HG03460 (cell line): ENCODE data around the gene DOCK2.
"Not testable (repeated sequence)": the region's sequence is repeated elsewhere in the genome, so short reads cannot be mapped to it uniquely, and the experiment has no call there.

ENCODE experiments used
- ATAC-seq: cut with Tn5 transposase; IDR thresholded peaks from one replicate; pipeline ENCODE4 v1.9.1; 2021; ENCODE audit not compliant: unreplicated experiment

The DOCK2 gene

DNA sequence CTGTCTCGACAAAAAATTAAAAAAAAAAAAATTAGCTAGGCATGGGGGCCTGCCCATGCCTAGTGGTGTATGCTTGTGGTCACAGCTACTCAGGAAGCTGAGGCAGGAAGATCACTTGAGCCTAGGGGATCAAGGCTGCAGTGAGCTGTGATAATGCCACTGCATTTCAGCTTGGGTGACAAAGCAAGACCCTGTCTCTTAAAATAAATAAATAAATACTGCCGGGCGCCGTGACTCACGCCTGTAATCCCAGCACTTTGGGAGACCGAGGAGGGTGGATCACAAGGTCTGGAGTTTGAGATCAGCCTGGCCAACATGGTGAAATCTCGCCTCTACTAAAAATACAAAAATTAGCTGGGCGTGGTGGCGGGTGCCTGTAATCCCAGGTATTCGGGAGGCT lies 115.5 kb downstream of the DOCK2 start:
- not testable (repeated sequence) for ATAC-seq

DNA sequence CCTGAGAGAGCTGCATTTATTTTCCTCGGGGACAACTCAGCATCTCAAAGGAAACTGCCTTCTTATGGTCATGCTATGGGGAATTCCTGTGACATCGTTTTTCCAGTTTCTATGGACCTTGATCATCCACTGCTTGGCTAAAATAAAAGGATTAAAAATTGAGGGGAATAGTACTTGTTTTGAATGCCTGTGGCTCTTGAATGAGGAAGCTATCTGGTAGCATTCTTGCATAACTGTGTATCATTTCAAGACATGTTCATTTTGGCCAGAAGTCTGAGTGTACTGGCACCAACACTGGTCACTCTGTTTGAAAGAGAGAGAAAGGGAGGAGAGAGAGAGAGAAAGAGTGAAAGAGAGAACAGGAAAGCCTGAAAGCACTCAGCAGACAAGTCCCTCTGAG lies 116.7 kb downstream of the DOCK2 start:
- no peak for ATAC-seq

DNA sequence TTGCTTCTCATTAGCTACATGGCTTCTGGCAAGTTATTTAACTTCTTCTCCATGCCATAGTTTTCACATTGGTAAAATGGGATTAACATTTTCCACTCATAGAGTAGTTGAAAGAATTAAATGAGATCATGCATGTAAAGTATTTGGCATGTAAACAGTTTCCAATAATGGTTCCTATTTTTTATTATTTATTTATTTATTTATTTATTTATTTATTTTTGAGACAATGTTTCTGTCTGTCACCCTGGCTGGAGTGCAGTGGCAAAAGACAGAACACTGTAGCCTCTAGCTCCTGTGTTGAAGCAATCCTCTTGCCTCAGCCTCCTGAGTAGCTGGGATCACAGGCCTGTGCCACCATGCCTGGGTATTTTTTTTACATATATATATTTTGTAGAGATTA lies 117.7 kb downstream of the DOCK2 start:
- no peak for ATAC-seq

DNA sequence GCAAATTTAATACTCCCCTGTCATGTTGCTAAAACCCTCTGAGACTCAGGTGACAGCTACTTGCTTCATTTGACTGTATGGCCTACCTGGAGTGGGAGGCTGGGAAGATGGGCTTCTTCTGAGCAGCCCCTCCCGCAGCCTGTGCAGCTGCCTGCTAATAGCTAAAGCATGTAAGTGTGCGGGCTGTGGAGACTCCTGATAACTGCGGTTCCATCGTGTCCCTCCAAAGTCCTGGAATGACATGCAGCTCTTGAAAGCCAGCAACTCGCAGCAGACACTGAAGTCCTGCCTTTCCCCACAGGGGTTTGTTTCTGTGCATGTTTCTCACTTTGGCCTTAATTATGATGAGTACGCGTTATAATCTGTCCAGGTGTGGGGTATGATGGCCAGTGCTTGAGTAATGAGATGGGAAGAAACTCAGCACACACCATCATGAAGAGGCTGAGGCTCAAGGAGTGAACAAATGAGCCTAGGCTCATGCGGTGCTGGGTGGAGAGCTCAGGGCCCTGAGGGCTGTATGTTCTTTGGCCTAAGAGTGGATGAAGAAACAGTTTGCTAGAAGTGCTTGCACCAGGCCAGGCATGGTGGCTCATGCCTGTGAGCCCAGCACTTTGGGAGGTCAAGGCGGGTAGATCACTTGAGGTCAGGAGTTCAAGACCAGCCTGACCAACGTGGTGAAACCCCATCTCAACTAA lies 119.1 kb downstream of the DOCK2 start:
- ATAC-seq, result no peak

DNA sequence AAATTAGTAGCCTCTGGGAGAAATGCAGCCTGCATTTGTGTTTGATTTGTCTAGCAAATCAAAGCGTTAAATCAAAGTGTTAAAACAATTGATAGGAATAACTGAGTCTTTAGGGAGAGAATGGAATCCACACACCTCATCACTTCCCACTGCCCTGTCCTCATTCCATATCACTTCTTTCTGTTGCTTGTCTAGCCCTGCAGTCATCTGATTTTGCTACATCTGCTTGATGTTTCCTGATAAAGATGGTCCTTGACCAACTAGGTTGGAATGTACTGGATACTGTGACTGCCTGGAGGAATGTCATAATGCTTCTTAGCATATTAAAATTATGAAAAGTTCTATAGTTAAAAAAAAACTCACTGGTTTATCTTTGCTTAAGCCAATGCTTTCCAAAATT lies 119.9 kb downstream of the DOCK2 start:
- no peak for ATAC-seq

DNA sequence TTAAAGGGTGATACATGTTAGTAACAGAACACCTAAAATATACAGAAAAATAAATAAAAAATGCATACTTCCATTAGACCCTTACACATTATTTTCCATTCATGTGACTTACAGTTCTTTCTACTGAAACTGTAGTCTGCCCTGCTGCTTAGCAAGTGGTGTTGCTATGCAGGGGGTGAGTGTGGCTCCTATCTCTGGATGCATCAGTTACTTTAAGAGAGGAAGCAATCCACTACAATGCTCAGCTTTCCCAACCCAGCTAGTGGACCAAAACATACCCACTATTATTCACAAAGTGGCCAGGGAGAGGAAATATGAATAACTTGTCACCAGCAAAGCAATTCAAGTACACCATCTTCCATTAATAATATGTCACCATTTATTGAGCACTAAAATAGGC lies 121.8 kb downstream of the DOCK2 start:
- ATAC-seq, result no peak

DNA sequence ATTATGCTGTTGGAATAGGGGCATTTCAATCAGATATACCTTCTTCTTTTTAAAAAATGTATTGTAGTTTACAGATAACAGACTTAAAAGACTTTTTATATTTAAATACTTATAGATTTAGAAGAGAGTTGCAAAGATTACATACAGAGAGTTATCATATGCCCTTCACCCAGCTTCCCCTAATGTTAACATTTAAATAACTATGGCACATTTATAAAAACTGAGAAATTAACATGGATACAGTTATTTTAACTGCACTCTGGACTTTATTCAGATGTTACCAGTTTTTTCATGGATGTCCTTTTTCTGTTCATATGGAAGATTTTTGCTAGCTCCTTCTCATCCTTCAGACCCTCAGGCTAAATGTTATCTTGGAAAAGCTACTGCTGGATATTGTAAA lies 123.2 kb downstream of the DOCK2 start:
- ATAC-seq, result no peak

DNA sequence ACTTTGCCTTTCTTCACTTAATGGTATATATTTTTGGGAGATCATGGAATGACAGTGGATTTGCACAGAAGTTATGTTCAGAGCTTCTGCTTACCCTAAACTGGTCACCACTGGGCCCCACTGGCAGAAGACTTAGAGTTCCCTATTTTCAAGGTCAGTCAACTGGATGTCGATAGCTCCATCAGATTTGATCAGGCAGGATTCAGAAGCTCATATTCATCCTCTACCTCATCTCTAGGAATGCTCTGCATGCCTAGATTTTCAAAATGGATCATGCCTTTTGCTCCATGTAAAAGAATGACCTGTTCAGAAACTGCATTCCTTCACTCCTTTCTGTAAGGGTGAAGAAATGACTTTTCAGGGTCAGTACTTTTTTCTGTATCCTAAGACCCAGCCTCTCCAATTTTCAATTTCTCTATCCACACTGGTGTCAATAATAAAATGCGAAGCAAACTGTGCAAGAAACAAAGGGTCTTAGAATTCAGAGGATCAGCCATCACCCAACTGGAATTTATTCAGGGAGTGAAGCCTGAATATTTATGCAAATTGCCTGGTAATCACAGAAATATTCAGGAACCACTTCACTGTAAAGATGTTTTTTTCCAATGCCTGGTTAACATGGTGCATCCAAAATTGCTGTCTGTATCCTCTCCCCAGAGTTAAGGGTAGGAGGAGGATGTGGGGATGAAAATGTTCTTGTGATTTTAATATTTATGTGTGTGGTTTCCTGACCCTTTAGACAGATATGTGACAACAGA lies 125.4 kb downstream of the DOCK2 start:
- ATAC-seq, result no peak

DNA sequence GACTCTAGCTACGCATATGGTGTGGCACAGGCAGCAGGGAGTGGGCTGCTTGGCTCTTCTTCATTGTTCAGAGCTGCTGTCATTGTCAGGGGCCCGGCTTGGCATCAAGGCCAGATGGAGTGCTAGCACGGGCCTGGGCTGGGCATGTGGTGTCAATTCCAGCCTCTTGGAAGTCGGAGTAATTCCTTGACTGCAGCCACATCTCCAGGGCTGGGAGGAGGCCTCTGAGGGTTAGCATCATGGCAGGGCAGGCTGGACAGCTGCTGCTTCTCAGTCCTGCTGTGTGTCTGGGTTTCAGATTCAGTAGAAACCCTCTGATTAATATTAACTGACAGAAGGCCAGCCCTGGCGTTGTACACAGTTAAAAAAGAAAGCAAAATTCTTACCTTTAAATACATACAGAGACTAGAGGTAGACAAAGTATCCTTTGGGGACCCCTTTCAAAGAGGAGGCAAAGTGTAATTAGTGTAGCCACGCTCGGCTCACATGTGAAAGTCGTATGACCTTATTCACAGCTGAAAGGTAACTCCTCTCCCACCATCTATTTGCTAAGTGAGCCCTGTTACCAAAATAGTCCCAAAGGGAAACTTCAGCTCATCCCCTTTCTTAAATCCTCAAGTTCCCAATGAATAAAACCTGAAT lies 126.4 kb downstream of the DOCK2 start:
- ATAC-seq, result peak; percentile 83

DNA sequence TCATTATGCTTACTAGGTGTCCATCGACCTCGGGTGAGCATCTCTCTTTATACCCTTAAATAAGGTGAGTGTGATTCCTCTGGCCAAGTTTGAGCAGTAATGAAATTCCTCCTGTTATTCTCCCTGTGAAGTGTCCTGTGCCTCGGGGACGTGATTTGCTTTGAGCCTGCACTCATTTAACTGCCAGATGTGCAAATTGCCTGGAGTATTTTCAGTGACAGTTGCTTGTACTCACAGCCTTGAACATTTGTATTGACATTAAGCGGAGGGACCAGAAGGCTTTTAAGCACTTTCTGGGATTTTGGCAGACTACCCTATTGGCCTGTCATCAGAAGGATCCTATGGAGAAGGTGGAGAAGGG lies 126.9 kb downstream of the DOCK2 start:
- no peak for ATAC-seq

DNA sequence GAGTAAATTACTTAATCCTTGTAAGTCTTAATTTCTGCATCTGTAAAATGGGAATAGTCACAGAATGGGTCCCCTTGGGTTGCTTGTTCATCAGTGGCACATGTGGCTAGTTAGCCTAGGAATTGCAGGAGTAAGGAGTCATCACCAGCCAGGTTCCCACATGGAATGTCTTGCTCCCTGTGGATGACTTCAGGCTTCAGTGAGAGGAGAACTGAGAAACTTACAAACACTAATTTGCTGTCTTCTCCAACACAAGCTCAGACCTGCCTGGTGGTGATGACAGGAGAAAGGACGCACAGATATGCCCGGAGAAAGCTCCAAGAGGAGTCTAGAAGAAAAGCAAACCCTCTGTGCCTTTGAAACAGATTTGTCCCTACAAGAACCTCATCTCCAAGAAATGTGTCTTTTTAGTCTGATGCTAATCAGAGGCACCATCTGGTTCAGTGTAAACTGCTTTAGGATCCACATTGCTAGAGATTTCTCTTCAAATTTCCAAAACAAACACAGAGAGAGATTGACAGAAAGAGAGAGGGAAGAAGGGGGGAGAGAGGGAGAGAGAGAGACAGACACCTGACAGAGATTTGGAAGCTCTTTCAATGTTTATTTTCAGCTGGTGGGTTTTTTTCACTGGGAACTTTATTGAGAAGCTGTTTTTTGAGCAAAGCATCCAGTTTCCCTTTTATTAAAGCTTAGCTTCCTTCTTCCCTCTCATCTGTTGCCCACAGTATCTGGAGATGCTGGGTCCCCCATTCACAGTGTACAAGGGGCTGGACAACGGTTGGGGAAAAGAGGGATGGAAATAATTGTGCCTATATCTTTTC lies 128.3 kb downstream of the DOCK2 start:
- no peak for ATAC-seq

DNA sequence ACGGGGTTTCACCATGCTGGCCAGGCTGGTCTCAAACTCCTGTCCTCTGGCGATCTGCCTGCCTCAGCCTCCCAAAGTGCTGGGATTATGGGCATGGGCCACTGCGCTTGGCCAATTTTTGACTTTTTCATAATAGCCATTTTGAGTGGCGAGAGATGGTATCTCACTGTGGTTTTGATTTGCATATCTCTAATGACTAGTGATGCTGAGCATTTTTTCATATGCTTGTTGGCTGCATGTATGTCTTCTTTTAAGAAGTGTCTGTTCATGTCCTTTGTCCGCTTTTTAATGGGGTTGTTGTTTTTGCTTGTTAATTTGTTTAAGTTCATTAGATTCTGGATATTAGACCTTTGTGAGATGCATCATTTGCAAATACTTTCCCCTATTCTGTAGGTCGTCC lies 129.9 kb downstream of the DOCK2 start:
- ATAC-seq, result not testable (repeated sequence)

DNA sequence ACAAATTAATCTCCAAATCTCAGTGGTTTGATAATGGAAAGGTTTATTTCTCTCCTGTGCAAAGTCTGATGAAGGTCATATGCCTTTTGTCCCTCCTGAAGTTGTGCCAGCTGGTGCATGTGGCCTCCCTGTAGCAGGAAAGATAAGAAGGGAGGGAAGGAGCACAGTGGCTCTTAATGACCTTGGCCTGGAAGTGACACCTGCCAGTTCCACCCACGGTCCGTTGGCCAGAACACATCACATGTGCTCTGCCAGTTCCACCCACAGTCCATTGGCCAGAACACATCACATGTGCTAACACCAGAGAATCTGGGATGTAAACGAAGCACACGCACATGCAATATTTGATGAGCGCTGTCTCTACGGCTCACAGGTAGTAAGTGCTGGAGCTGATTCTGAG lies 130.9 kb downstream of the DOCK2 start:
- no peak for ATAC-seq

DNA sequence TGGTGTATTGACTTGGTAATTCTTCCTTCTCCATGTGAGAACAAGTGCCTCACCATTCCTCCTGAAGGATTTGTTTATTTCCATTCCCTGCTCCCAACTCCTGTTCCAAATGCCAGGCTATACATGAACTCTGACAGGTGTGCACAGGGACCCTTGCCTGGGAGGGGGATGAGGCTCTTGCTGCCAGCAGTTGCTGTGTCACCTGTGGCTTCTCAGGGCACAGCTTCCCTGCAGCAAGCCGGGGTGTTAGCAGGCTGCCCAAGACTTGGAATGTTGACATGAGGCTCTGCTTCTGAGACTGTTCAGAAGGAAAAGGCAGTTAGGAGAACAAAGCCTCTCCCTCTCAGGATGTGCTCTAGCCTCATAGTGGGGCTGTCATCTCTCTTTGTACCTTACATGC lies 131.3 kb downstream of the DOCK2 start:
- no peak for ATAC-seq

DNA sequence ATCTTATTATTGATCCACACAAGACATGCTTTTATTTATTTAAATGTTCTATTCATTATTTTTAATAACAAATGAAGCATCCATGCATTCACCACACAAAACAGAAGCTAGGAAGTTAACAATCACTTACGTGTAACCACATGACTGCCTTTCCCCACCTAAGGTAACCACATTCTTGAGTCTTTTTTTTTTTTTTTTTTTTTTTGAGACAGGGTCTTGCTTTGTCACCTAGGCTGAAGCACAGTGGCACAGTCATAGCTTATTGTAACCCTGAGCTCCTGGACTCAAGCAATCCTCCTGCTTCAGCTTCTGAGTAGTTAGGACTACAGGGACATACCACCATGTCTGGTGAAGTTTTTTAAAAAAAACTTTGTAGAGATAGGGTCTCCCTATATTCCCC lies 133.0 kb downstream of the DOCK2 start:
- no peak for ATAC-seq

DNA sequence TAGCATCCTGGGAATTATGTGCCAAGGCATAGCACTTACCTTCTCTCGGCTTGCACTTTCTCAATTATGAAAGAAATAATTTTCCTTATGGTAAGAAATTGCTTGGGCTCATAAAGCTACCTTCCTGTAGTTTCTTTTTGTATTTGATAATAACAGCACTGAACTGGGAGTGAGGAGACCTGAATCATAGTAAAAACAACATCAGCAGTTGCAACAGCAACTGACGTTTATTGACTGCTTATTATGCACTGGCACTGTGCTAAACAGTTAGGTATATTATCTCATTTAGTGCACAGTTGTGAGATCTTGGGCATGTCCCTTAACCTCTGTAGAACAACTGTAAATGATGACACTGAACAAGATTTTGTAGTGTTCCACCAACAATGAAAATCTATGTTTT lies 135.2 kb downstream of the DOCK2 start:
- ATAC-seq, result no peak

DNA sequence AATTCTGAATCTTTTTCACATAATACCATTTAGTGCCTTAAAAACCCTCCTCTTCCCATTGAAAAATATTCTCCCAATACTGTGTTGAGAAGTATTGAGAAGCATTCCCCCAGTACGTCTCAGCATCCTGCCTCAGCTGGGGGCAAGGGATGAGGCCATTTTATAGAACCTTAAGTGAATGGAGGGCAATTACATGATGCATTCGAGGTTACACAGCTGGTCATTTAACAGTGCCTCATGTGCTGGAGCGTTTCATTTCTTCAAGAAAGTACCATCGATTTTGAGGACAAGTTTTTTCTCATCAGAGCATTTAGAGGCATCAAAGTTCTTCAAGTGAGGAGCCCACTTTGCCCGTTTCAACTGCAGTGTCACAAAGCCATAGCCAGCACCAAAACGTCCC lies 135.6 kb downstream of the DOCK2 start:
- ATAC-seq, result no peak

DNA sequence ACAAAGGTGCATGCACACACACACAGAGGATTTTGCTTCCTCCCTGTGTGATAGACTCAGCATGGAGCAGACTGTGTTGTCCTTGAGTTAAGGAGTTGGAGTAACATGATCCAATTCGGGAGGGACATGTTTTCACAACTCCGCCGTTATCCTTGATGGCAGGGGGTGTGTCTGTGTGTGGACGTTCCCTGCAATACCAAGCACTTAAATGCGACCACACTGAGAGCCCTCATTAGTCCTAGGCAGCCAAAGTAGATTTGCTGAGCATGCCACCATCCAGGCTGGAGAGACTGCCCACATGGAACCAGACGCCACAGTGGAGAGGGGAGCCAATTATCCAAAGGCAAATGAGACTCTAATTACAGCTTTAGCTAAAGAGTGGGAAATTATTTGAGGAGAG lies 140.1 kb downstream of the DOCK2 start:
- no peak for ATAC-seq

DNA sequence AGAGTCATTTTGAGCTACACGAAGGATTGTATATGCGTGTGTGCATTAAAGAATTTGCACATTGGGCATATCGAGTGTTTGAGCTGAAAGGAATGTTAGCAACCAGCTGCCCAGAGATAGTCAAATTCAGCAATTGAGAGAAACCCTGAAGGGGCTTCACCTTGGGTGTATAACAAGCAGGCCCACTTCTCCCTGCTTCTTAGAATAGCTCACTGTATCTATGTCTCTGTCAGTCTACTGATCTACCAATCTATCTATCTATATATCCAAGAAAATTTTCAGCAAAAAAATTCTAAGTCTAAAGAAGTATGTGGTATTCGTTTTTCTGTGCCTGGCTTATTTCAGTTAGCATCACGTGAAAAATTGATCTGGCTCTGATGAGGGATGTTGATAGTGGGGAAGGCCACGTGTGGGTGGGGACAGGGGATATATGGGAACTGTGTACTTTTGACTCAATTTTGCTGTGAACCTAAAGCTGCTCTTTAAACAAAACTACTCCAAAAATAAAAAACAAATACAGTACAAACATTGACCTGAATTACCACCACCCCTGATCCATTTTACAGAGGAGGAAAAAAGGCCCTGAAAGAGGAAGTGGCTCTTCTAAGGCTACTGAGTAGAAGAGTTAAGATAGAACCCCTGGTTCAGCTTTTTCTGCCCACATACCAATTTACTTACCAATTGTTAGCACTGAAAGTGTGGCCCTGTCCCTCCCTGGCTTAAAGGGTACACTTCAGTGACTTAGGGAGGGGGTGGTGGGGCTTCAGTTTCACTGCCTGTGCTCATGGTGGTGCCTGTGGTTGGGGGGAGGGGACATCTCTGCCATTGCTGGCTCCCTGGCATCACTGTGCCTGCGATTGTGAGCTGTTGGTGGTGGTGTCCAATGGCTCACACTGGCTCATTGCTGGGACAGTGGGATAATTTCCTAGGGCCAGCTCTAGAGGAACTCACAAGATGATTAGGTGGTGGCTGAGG lies 141.8 kb downstream of the DOCK2 start:
- peak; percentile 89 for ATAC-seq
